Islet of Langerhans (tissue), 1 donor: ENCODE results near the gene SUN1.
"Not testable (repeated sequence)": the region's sequence is repeated elsewhere in the genome, so short reads cannot be mapped to it uniquely, and the experiment has no call there.

ENCODE experiments used
- FAIRE-seq: peaks from one replicate; lab custom pipeline; 2011; peaks lifted over from hg19 to GRCh38; lab: Jason Lieb, UNC

The SUN1 gene

DNA sequence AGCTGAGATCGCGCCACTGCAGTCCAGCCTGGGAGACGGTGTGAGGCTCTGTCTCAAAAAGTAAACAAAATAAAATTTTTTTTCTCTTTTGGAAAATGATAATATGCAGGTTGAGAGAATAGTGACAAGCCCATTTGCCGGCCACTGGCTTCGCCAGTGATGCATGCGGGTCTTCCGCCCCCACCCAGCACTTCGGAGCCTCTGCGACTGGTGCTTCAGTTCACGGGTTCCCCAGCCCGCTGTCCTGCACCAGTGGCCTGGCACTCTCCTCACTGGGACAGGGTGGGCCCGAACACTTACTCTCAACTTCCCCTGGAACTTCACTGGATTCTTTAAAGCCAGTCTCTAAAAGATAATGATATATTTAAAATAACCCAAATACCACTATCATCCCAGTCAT is 2.7 kb downstream of the SUN1 start:
- FAIRE-seq, result no peak

DNA sequence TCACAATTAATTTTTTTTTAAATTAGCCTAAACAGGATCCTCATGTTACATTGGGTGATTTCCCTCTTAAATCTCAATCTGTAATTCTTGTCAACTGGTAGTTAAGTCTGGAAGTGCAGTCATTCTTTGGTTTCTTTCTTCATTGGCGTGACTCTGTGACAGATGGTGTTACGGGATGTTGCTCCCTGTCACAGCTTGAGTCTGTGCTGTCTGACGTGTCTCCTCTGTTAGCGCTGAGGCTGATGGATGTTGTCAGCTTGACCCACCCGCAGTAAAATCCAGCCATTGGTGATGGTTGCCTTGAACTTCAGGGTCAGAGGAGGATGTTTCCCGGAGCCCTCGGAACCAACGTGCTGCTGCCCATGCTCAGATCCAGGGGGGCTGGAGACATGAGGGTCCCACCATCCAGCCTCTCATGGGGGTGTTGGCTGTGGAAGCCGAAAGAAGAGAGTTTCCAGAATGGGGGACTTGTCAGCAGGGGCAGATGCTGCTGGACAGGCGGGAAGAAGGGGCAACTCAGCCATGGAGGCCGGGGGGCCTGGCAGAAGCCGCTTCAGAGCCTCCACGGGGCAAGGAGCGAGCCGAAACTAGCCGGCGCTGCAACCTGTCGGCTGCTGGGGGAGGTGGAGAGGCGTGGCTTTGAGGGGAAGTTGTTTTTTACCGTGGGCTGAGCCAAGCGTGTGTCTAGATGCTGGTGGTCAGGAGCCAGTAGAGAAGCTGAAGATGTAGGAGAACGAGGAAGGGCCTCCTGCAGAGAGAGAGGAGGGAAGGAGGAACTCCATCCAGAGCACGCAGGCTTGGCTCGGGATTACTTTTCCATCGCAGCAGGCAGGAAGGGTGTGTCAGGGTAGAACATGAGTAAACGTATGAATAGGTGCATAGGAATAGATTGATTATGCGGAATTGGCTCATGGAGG is 3.5 kb downstream of the SUN1 start:
- peak; percentile 62 for FAIRE-seq

- FAIRE-seq, result no peak
These were observed 4.2 kb downstream of the SUN1 start for GRCh38 chr7:836429-836828.

DNA sequence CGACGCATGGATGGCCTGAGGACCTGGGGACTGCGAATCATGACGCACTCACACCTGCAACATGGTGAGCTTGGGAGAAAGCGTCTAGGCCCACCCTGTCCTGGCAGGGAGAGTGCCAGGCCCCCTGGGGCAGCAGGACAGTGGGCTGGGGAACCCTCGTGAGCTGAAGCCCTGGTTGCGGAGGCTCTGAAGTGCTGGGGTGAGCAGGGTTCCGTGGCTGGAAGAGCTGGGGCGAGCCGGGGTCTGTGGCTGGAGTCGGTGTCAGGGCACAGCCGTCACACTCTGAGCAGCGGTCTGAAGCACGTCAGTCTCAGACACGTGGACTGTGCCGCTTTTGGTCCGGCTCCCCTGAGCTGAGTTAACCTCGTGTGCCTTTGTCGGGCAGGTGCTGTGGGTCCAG is 4.7 kb downstream of the SUN1 start:
- FAIRE-seq, result no peak

GRCh38 chr7:840001-840600 is 7.8 kb downstream of the SUN1 start:
- no peak for FAIRE-seq

DNA sequence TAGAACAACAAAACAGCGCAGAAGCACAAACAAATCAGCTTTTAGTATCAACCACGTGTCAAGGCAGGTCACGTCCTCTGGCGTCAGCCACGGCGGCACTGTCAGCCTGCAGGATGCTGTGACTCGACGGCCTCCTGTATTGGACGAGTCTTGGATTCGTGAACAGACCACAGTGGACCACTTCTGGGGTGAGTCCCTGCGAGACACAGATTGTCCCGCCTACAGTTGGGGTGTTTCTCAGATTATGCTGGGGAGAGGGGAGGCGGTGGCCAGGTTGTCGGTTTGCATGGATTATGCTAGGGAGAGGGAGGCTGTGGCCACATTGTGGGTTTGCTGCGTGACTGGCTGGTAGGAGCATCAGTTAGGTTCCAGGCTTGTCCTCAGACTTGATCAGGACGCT is 9.7 kb downstream of the SUN1 start:
- FAIRE-seq, result no peak

DNA sequence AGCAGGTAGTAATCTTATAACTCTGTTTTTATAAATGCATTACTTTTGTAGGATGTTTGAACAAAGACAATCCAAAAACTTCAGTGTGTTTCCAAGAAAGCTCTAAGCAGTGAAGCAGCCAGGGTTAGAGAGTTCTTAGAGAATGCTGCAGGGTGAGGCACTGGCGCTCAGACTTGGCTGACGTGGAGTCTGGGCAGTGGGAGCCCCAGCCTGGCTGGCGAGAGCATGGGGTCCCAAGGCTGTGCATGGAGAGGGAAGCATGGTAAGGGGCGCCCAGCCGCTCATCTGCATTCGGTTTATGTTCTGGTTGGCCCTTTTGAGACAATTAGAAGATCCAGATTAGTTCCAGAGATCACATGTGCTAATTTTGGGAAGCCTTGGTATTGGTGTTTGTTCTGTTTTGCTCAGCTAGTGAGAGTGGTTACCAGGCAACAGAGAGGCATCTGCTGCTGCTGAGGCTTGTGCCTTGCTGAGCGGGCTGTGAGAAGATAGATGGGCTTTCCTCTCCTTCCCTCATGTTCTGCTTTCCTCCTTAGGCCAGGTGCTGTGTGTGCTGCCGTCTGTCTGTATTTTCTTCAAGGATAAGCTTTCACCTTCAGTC is 10.3 kb downstream of the SUN1 start:
- FAIRE-seq, result peak; percentile 99

DNA sequence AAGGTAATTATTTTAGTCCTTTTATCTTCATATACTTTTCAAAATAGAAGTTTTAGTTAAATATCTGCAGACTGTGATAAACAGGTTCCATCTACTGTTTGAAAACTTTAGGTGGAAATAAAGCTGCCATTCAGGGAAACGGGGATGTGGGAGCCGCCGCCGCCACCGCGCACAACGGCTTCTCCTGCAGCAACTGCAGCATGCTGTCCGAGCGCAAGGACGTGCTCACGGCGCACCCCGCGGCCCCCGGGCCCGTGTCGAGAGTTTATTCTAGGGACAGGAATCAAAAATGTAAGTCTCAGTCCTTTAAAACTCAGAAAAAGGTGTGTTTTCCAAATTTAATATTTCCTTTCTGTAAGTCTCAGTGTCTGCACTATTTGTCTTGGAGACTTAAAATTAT is 11.0 kb downstream of the SUN1 start:
- no peak for FAIRE-seq

- FAIRE-seq, result no peak
These were observed 11.8 kb downstream of the SUN1 start for GRCh38 chr7:844043-844442.

GRCh38 chr7:844514-844913 is 12.2 kb downstream of the SUN1 start:
- FAIRE-seq, result no peak

DNA sequence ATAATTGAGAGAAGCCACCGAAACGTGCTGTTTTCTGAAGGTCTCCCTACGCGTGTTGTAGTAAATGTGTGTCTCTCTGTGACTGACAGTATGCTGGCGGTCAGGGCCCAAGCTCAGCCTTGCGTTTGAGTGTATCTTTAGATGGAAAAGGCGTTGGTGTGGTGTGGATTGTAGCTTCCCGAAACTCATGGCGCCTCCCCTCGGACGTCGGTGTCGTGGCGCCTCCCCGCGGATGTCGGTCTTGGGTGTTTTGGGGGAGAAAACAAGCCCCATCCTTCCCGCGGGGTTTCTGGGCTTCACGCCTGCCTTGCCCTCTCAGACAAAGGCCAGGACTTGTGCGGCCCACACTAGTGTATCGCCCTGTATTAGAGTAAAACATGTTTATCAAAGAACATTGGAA is 12.8 kb downstream of the SUN1 start:
- FAIRE-seq, result no peak

- no peak for FAIRE-seq
These were observed 13.5 kb downstream of the SUN1 start for GRCh38 chr7:845731-846130.

- not testable (repeated sequence) for FAIRE-seq
These were observed 14.8 kb downstream of the SUN1 start for GRCh38 chr7:846958-847650.

GRCh38 chr7:847728-848127 is 15.5 kb downstream of the SUN1 start:
- not testable (repeated sequence) for FAIRE-seq

DNA sequence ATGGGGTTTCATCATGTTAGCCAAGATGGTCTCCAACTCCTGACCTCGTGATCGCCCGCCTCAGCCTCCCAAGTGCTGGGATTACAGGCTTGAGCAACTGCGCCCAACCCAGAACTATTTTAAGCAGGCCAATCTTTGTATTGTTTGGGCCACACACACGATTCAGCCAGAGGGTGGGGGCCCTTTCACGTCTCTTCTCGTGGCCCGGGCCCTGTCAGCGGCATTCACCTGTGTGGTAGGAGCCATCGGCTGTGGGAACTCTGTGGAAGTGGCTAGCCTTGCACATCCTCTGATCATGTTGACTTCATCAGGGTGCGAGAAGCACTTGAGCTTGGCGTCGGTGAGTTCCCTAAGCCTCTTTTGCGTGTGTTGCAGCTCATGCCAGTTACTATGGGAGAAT is 16.9 kb downstream of the SUN1 start:
- FAIRE-seq, result no peak

- FAIRE-seq, result no peak
These were observed 17.5 kb downstream of the SUN1 start for GRCh38 chr7:849781-850180.

DNA sequence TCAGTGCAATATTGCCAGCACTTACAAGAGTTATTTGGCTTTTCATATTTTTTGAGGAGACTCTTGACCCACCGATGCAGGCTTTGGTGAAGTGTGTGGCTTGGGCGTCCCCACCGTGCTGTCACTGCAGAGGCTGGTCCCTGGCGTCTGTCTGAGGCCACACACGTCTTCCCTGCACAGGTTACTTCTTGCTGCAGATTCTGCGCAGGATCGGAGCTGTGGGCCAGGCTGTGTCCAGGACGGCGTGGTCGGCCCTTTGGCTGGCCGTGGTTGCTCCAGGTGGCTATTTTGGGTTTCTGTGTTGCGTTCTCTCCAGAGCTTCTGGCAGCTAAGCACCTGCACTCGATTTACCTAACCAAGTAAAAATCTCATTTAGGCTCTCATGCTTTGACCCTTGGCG is 18.9 kb downstream of the SUN1 start:
- FAIRE-seq, result no peak

DNA sequence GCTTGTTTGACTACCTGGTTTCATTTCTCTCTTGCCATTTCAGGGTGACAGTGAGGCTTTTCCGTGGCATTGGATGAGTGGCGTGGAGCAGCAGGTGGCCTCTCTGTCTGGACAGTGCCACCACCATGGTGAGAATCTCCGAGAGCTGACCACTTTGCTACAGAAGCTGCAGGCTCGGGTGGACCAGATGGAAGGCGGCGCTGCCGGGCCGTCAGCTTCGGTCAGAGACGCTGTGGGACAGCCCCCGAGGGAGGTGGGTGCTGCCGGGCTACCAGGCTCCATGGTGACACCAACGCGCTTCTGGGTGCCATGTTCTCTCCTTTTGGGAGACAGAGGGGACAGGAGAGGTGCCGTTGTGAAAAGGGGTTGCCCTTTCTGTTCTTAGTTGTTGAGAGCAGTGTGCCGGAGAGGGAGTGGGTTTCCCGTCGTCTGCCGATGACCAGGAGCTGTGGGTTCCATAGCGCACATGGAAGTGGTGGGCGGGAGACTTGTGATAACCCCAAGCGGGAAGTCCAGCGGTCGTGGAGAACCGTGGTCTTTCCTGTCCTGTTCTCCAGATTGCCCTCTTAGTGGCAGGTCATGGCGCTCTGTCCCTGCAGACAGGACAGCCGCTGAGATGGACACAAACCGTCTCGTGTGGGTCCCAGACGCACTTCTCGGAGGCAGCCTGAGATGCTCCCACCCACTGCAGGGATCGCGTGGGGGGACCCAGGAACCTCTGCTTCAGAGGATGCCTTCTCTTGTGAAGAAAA is 21.3 kb downstream of the SUN1 start:
- no peak for FAIRE-seq

DNA sequence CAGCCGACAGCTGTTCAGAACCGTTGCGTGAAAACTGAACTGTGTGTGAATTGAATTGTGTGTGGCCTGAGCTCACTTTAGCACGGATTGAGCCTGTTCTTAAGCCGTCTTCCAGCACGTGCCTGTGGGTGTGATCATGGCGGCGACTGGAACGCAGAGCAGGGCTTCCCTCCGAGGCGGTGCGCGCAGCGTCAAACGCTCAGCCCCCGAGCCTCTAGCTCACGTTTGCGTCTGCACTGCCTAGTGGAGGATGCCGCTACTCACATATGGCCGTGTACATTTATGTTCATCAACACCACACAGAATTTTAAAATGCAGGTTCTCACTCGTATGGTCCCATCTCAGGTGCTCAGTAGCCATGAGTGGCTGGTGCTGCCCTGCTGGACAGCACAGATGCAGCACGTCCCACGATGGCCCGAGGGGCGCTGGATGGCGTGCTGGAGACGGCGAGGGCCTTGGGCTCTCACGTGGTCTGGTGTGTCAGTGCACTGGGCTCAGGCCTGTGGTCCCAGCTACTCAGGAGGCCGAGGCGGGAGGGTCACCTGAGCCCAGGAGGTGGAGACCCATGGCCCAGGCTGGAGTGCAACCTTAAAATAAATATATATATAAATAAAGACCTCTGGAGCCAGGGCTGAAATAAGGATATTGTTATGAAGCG is 22.0 kb downstream of the SUN1 start:
- no peak for FAIRE-seq

DNA sequence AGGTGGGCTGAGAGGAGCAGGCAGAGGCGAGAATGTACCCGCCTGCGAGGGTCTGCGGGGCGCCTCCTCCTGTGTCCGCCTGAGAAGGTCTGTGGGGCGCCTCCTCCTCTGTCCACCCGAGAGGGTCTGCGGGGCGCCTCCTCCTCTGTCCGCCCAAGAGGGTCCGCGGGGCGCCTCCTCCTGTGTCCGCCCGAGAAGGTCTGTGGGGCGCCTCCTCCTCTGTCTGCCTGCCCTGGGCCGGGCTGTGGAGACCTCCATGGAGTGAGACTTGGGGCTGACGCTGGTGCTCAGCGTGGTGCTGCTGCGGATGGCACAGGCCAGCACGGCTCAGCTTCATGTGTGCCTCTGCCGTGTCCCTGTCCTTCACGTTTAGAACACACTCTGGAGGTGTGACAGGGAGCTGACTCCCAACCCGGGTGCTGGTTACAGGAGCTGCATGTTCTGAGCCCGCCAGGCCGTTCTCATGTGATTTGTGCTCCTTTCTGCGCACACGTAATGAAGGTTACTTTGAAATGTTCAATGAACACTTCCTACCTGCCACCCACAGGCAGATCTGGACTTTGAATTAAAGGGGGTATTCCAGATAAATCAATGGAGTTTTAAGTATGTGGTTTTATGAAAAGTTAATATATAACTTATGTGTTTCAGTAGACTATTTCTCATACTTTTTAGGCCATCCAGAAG is 23.6 kb downstream of the SUN1 start:
- no peak for FAIRE-seq
